Ovary (tissue), 3 donors: ENCODE data around the gene SLC37A2.

Source experiments
- EP300 ChIP-seq: sonication (generic); formaldehyde crosslinking; IDR thresholded peaks from one replicate; pipeline ENCODE4 v1.6.1; 2017; ENCODE audit warnings: antibody characterized with exemption
- TF ChIP-seq, protein P1 (sequence below), 3 donors: fragments of 450-650 bp in 2 of 3; fragments of 200-600 bp in 1 of 3; IDR thresholded peaks; one replicate each; pipeline versions ENCODE4 v1.5.1 to v1.8.0; 2016 to 2022; ENCODE audit warnings: antibody characterized with exemption in 3 of 3, mild to moderate bottlenecking in 1 of 3
- donor health status: DM: no; HTN: no; CAD: no.

DNA sequence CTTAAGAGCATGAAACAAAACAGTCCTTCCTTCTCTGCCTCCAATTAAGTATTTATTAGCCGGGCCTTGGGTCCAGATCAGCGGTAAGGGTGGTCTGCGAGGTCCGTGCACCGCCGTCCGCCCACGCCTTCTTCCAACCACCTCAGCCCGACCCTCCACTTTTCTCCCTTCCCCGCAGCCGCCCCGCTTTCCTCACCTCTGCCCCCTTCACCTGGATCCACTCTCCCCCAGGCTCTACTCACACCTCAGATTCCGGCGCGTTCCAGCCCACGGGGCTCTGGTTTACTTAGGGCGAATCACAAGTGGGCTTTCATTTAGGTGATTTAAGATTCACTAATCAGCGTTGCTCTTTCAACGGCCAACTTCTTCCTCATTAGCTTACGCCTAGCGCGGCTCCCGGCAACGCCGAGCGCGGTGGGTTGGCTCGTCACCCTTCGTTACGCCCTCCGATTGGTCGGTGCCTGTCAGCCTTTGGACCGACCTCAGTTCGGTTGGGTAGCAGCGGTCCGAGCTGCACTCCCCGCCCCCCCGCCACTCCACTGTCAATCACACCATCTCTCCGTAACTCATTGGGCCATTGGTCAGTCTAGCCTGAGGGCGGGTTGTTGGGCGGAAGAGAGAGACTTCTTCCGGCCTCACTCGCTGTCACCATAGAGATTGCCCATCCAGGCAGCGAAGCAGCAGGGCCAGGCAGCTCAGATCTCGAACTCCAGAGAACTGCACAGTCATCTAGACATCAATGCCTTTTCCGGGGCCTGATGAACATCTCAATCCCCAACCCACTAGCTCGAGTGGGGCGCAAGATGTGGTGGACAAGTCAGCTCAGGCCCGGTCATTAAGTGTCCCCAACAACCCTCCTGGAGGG, 48.5 kb downstream of the SLC37A2 start, which contains the start of gene TMEM218:
- TF ChIP-seq, protein P1, sequence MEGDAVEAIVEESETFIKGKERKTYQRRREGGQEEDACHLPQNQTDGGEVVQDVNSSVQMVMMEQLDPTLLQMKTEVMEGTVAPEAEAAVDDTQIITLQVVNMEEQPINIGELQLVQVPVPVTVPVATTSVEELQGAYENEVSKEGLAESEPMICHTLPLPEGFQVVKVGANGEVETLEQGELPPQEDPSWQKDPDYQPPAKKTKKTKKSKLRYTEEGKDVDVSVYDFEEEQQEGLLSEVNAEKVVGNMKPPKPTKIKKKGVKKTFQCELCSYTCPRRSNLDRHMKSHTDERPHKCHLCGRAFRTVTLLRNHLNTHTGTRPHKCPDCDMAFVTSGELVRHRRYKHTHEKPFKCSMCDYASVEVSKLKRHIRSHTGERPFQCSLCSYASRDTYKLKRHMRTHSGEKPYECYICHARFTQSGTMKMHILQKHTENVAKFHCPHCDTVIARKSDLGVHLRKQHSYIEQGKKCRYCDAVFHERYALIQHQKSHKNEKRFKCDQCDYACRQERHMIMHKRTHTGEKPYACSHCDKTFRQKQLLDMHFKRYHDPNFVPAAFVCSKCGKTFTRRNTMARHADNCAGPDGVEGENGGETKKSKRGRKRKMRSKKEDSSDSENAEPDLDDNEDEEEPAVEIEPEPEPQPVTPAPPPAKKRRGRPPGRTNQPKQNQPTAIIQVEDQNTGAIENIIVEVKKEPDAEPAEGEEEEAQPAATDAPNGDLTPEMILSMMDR (IDR thresholded peaks at IDR 0.05) = no peak
- TF ChIP-seq EP300 = no peak
